Lung (tissue), 12 donors: Measurements from ENCODE around the gene AHRR. TPM values are rescaled to one million over a fixed set of nuclear protein-coding genes. Genes with fewer than 3 reads are reported as not detected.

Source experiments
- ATAC-seq: fragments of 200-7000 bp; cut with Tn5 transposase; one replicate; pipeline ENCODE4 v1.9.1; 2020; ENCODE audit warnings: moderate number of reproducible peaks; ENCODE audit not compliant: insufficient read depth, low FRiP score
- DNase-seq, 3 donors: peaks; one replicate each; pipeline ENCODE4 v3.0.0-alpha.2; 2013 to 2017
- H3K27ac ChIP-seq, 2 donors: one replicate each; pipeline ENCODE4 v1.5.1; 2013; ENCODE audit warnings: mild to moderate bottlenecking in 2 of 2, moderate library complexity in 2 of 2, control low read depth in 1 of 2, inconsistent platforms in 1 of 2, low read depth in 1 of 2, low read length in 1 of 2
- H3K27me3 ChIP-seq, 3 donors: one replicate each; pipeline ENCODE4 v1.5.1; 2013; ENCODE audit warnings: low read length in 2 of 3; ENCODE audit not compliant: control insufficient read depth in 3 of 3, insufficient read depth in 3 of 3
- H3K36me3 ChIP-seq, 4 donors: one replicate each; pipeline ENCODE4 v1.5.1; 2013; ENCODE audit warnings: low read length in 4 of 4, mild to moderate bottlenecking in 1 of 4, moderate library complexity in 1 of 4; ENCODE audit not compliant: control insufficient read depth in 4 of 4, insufficient read depth in 4 of 4
- H3K4me1 ChIP-seq, 5 donors: one replicate each; pipeline ENCODE4 v1.5.1; 2013; ENCODE audit warnings: low read length in 5 of 5, mild to moderate bottlenecking in 2 of 5, moderate library complexity in 1 of 5; ENCODE audit not compliant: control insufficient read depth in 5 of 5, insufficient read depth in 5 of 5
- H3K4me3 ChIP-seq: one replicate; pipeline ENCODE4 v1.5.1; 2013; ENCODE audit warnings: mild to moderate bottlenecking, control low read depth, moderate library complexity
- H3K9ac ChIP-seq, 2 donors: one replicate each; pipeline ENCODE4 v1.5.1; 2013; ENCODE audit warnings: low read length in 2 of 2, control low read depth in 1 of 2; ENCODE audit not compliant: insufficient read depth in 1 of 2
- H3K9me3 ChIP-seq, 4 donors: one replicate each; pipeline ENCODE4 v1.5.1; 2013; ENCODE audit warnings: low read length in 3 of 4, mild to moderate bottlenecking in 1 of 4, moderate library complexity in 1 of 4; ENCODE audit not compliant: control insufficient read depth in 4 of 4, insufficient read depth in 3 of 4
- CTCF ChIP-seq: IDR thresholded peaks from 2 replicates; pipeline ENCODE4 v1.5.1; 2012; ENCODE audit warnings: mild to moderate bottlenecking; ENCODE audit errors: control extremely low read depth, extremely low read depth
- WGBS, 2 donors: extraction: QIAGEN DNeasy Blood & Tissue Kit; methylation state at CpG; one replicate each; pipeline ENCODE4 v1.1.7; 2013; 5-methylcytosine and 5-hydroxymethylcytosine counted together
- polyA plus RNA-seq, 2 donors: library from polyadenylated mRNA; stranded (reverse); fragments of 200-250 nt; gene quantifications; one replicate each; pipeline ENCODE4 v1.2.1, GENCODE V29; 2013
- total RNA-seq, 2 donors: library from RNA; depleted of rRNA in 1 of 2; stranded (reverse); fragments of >200 nt in 1 of 2; gene quantifications; one replicate each; pipeline ENCODE4 v1.2.1, GENCODE V29; 2014 to 2021
- donor health status: control.
- donor health status: control.
- donor health status: Bipolar disorder and iron deficiency.
- donor health status: healthy.
- donor health status: DM: yes; HTN: yes; CAD: no.

The AHRR gene
- total and polyA plus RNA-seq, 4 donors, result 0.63 to 8.8 (median 2.8) TPM

DNA sequence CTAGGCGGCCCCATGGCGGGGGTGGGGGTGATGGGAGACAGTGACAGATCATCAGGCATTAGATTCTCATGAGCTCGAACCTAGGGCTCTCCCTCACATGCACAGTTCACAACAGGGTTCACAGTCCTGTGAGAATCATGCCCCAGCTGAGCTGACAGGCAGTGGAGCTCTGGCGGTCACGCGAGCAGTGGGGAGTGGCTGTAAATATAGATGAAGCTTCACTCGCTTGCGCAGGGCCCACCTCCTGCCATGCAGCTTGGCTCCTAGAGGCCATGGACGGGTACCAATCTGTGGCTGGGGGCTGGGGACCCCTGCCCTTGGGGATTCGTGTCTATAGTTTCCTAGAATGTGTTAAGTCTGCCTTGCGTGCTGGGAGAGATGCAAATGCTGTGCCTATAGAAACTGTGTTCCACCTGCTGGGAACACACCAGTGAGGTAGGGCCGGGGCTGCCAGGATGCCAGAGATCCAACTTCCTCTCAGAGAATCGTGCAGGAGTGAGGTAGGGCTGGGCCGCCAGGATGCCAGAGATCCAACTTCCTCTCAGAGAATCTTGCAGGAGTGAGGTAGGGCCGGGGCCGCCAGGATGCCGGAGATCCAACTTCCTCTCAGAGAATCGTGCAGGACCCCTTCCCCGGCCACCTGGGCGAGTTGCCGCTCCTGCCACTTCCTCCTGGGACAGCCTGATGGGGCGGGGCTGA lies 107.4 kb downstream of the AHRR start:
- no peak for TF ChIP-seq CTCF
- peaks cover 0 to 10% (median 0%) of the 10 kb centered on the region in 4 donors for H3K36me3 ChIP-seq
- H3K9me3 ChIP-seq, result no peaks in the 10 kb centered on the region
- no peak overlapping the region for H3K27ac ChIP-seq
- peaks cover 0 to 30% (median 4%) of the 10 kb centered on the region in 5 donors for H3K4me1 ChIP-seq
- H3K4me3 ChIP-seq, result no peak overlapping the region
- DNase-seq (no peak), ATAC-seq (no peak)
- 72 to 80% methylated on average over 22 of the region's 22 CpGs for whole genome bisulfite sequencing, 2 donors
- H3K27me3 ChIP-seq, result no peaks in the 10 kb centered on the region
- no peak overlapping the region for H3K9ac ChIP-seq

- H3K9me3 ChIP-seq, result no peaks in the 10 kb centered on the region
- H3K4me3 ChIP-seq, result no peak overlapping the region
- peaks cover 0 to 36% (median 4%) of the 10 kb centered on the region in 5 donors for H3K4me1 ChIP-seq
- H3K36me3 ChIP-seq, result peaks cover 0 to 12% (median 0%) of the 10 kb centered on the region in 4 donors
- peak; percentile 73 to 88 (median 74) for DNase-seq
- H3K27ac ChIP-seq, result peak overlapping the region in 1 of 2 donors; percentile 39
- no peak overlapping the region for H3K9ac ChIP-seq
- 73 to 82% methylated on average over 35 of the region's 35 CpGs for WGBS, 2 donors
- TF ChIP-seq CTCF, result no peak
- H3K27me3 ChIP-seq, result no peaks in the 10 kb centered on the region
- ATAC-seq, result no peak
Measured at GRCh38 chr5:429453-430188, 108.1 kb downstream of the AHRR start.

- H3K9ac ChIP-seq, result no peak overlapping the region
- H3K27me3 ChIP-seq, result no peaks in the 10 kb centered on the region
- peaks cover 0 to 14% (median 0%) of the 10 kb centered on the region in 4 donors for H3K36me3 ChIP-seq
- DNase-seq, result no peak
- H3K9me3 ChIP-seq, result no peaks in the 10 kb centered on the region
- ATAC-seq, result no peak
- 82 to 84% methylated on average over 25 of the region's 25 CpGs for WGBS, 2 donors
- no peak for TF ChIP-seq CTCF
- peaks cover 0 to 36% (median 4%) of the 10 kb centered on the region in 5 donors for H3K4me1 ChIP-seq
- H3K27ac ChIP-seq, result peak overlapping the region in 1 of 2 donors; percentile 39
- H3K4me3 ChIP-seq, result no peak overlapping the region
Measured at GRCh38 chr5:430214-430925, 108.9 kb downstream of the AHRR start.
